GM19328 (cell line): Measurements from ENCODE around the gene ATAT1.
"Not testable (repeated sequence)": the region's sequence is repeated elsewhere in the genome, so short reads cannot be mapped to it uniquely, and the experiment has no call there.

Experiments
- ATAC-seq: cut with Tn5 transposase; IDR thresholded peaks from one replicate; pipeline ENCODE4 v1.9.1; 2021; ENCODE audit warnings: mild to moderate bottlenecking, moderate library complexity; ENCODE audit not compliant: unreplicated experiment

The ATAT1 gene

GRCh38 chr6:30647242-30648116, 20.8 kb downstream of the ATAT1 start:
- ATAC-seq: peak; percentile 49

- ATAC-seq: no peak
These were observed 24.5 kb downstream of the ATAT1 start for GRCh38 chr6:30651143-30651542.

- no peak for ATAC-seq
These were observed 28.4 kb downstream of the ATAT1 start for GRCh38 chr6:30654798-30655742.

GRCh38 chr6:30655743-30656094, 29.0 kb downstream of the ATAT1 start:
- ATAC-seq: no peak

- ATAC-seq: no peak
These were observed 29.8 kb downstream of the ATAT1 start for GRCh38 chr6:30656513-30656912.

GRCh38 chr6:30657454-30657853, 30.8 kb downstream of the ATAT1 start:
- no peak for ATAC-seq

- not testable (repeated sequence) for ATAC-seq
These were observed 31.2 kb downstream of the ATAT1 start for GRCh38 chr6:30657922-30658321.

GRCh38 chr6:30664994-30665767, 38.5 kb downstream of the ATAT1 start:
- no peak for ATAC-seq

- ATAC-seq: not testable (repeated sequence)
These were observed 39.6 kb downstream of the ATAT1 start for GRCh38 chr6:30666300-30666699.

GRCh38 chr6:30670760-30671527, 44.3 kb downstream of the ATAT1 start:
- ATAC-seq: no peak

GRCh38 chr6:30672445-30673253, 46.0 kb downstream of the ATAT1 start, which contains the start of gene DHX16:
Gene DHX16, minus strand, starts transcription at chr6:30673006. Its CDS starts 165 bp downstream, at chr6:30672841.
- peak; percentile 56 for ATAC-seq

GRCh38 chr6:30676660-30677285, 50.1 kb downstream of the ATAT1 start:
- no peak for ATAC-seq

GRCh38 chr6:30678964-30679726, 52.5 kb downstream of the ATAT1 start:
- ATAC-seq: no peak

GRCh38 chr6:30679765-30680535, 53.3 kb downstream of the ATAT1 start:
- no peak for ATAC-seq

- no peak for ATAC-seq
These were observed 55.1 kb downstream of the ATAT1 start for GRCh38 chr6:30681766-30682142.

GRCh38 chr6:30682143-30683117, 55.8 kb downstream of the ATAT1 start:
- peak; percentile 41 for ATAC-seq
